MM.1S (cell line): ENCODE data around the gene CFAP99.

Experiments used
- DNase-seq: peaks from one replicate; pipeline ENCODE4 v3.0.0-alpha.2; 2015
- H2AFZ ChIP-seq: fragments of 300-600 bp; sonication (generic); 2 replicates; pipeline ENCODE4 v1.6.0; 2016; ENCODE audit warnings: antibody characterized with exemption, low read length
- H3F3A ChIP-seq: fragments of 300-600 bp; sonication (generic); 2 replicates; pipeline ENCODE4 v1.6.1; 2016; ENCODE audit warnings: mild to moderate bottlenecking, antibody characterized with exemption, low read length, moderate library complexity, mixed read lengths; ENCODE audit not compliant: insufficient read depth
- H3K27ac ChIP-seq: fragments of 300-600 bp; sonication (generic); 2 replicates; pipeline ENCODE4 v1.5.1; 2016; ENCODE audit warnings: mild to moderate bottlenecking, low read length
- H3K27me3 ChIP-seq: fragments of 300-600 bp; sonication (generic); replicated peaks from 2 replicates; pipeline ENCODE4 v1.6.0; 2016; ENCODE audit warnings: low read length; ENCODE audit not compliant: insufficient read depth
- H3K36me3 ChIP-seq: fragments of 300-600 bp; sonication (generic); replicated peaks from 2 replicates; pipeline ENCODE4 v1.6.1; 2016; ENCODE audit warnings: mild to moderate bottlenecking, low read length, mixed read lengths; ENCODE audit not compliant: insufficient read depth
- H3K4me1 ChIP-seq: fragments of 300-600 bp; sonication (generic); 2 replicates; pipeline ENCODE4 v1.6.1; 2016; ENCODE audit warnings: low read length, mixed read lengths
- H3K4me2 ChIP-seq: fragments of 300-600 bp; sonication (generic); 2 replicates; pipeline ENCODE4 v1.6.0; 2016; ENCODE audit warnings: low read depth, low read length
- H3K4me3 ChIP-seq: fragments of 300-600 bp; sonication (generic); 2 replicates; pipeline ENCODE4 v1.5.1; 2016; ENCODE audit warnings: low read length, mixed read lengths
- H3K79me2 ChIP-seq: fragments of 300-600 bp; sonication (generic); 2 replicates; pipeline ENCODE4 v1.6.1; 2016; ENCODE audit warnings: mixed run types, low read length, mixed read lengths
- H3K9ac ChIP-seq: fragments of 300-600 bp; sonication (generic); 2 replicates; pipeline ENCODE4 v1.6.1; 2016; ENCODE audit warnings: low read length, mixed read lengths
- H3K9me2 ChIP-seq: fragments of 300-600 bp; sonication (generic); replicated peaks from 2 replicates; pipeline ENCODE4 v1.6.1; 2016; ENCODE audit warnings: mild to moderate bottlenecking, low read length, mixed read lengths; ENCODE audit not compliant: insufficient read depth
- H3K9me3 ChIP-seq: fragments of 300-600 bp; sonication (generic); replicated peaks from 2 replicates; pipeline ENCODE4 v1.6.1; 2016; ENCODE audit warnings: mild to moderate bottlenecking, low read length, mixed read lengths; ENCODE audit not compliant: insufficient read depth
- H4K20me1 ChIP-seq: fragments of 300-600 bp; sonication (generic); 2 replicates; pipeline ENCODE4 v1.6.1; 2016; ENCODE audit warnings: mild to moderate bottlenecking, low read length, moderate library complexity, mixed read lengths; ENCODE audit not compliant: insufficient read depth
- EZH2 ChIP-seq: fragments of 300-600 bp; sonication (generic); optimal IDR thresholded peaks from 2 replicates; pipeline ENCODE3; 2017; ENCODE audit warnings: low read depth, mild to moderate bottlenecking, antibody characterized with exemption, low read length, mixed read lengths
- EZH2phosphoT487 ChIP-seq: fragments of 300-600 bp; sonication (generic); IDR thresholded peaks from 2 replicates; pipeline ENCODE4 v1.6.1; 2018; ENCODE audit warnings: antibody characterized with exemption, low read length
- TF ChIP-seq, protein P1 (sequence below): fragments of 300-600 bp; sonication (generic); IDR thresholded peaks from 2 replicates; pipeline ENCODE4 v1.5.1; 2016; ENCODE audit warnings: antibody characterized with exemption, low read length, mixed read lengths

CFAP99 gene

DNA sequence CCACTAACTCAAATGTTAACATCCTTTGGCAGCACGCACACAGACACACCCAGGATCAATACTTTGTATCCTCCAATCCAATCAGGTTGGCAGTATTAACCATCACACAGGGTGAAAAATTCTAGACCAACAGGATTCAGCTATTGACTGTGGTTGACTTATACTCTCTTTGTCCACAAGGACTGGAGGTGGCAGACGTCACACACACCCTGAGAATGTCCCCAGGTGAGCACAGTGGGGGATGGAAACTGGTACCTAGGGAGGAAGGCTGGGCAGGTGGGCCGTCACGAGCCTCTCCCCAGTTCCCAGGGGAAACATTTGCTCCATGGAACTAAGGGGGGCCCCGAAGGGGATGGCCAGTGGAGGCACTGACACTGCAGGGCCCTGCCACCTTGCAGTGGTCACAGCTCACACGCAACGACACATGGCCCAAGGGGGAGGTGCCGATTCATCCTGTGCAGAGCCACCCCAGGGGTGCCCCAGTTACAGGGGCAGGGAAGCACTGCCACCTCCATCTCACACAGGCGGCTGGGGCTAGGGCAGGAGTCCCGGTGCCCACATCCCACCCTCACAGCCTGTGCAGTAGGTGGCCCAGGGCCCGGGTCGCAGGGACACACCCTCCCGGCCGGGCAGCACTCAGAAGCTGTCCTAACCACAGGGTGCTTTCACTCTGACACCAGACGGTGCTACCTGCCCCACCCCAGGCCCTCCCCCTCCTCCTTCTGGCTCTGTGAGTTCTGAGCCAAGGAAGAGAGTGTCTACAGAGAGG is 17.7 kb upstream of the CFAP99 start:
- Histone ChIP-seq H3K4me3 (no peak overlapping the region), H3K9ac (no peak overlapping the region), H3K79me2 (peaks cover 29% of the 10 kb centered on the region), H3K4me1 (no peaks in the 10 kb centered on the region), H3K27me3 (no peaks in the 10 kb centered on the region), H3F3A (no peaks in the 10 kb centered on the region), H3K4me2 (no peak overlapping the region), H3K36me3 (no peaks in the 10 kb centered on the region), H3K9me2 (no peaks in the 10 kb centered on the region), H2AFZ (no peak overlapping the region), H3K27ac (no peak overlapping the region), H3K9me3 (no peaks in the 10 kb centered on the region), H4K20me1 (no peaks in the 10 kb centered on the region)
- no peak for DNase-seq
- TF ChIP-seq, protein P1, sequence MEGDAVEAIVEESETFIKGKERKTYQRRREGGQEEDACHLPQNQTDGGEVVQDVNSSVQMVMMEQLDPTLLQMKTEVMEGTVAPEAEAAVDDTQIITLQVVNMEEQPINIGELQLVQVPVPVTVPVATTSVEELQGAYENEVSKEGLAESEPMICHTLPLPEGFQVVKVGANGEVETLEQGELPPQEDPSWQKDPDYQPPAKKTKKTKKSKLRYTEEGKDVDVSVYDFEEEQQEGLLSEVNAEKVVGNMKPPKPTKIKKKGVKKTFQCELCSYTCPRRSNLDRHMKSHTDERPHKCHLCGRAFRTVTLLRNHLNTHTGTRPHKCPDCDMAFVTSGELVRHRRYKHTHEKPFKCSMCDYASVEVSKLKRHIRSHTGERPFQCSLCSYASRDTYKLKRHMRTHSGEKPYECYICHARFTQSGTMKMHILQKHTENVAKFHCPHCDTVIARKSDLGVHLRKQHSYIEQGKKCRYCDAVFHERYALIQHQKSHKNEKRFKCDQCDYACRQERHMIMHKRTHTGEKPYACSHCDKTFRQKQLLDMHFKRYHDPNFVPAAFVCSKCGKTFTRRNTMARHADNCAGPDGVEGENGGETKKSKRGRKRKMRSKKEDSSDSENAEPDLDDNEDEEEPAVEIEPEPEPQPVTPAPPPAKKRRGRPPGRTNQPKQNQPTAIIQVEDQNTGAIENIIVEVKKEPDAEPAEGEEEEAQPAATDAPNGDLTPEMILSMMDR, result no peak
- TF ChIP-seq EZH2, result no peak
- no peak for TF ChIP-seq EZH2phosphoT487

DNA sequence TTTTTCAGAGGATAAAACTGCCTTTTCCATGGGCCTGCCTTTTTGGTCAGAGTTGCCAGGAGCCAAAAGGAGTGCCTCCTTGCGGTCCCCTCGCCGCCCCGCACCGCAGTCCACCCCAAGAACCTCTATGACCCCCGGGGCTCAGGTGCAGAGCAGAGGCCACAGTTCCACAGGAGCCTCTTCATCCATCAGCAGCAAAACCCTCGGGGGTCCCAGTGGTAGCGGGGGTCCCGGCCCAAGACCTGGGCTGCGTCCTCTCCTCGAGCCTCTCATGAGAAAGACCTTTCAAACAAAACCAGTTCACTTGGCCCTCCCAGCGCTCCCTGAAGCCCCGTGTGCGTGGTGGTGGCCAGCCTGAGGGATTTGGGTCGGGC is 17.2 kb upstream of the CFAP99 start:
- Histone ChIP-seq H3K4me2 (no peak overlapping the region), H3K9me2 (no peaks in the 10 kb centered on the region), H3K9me3 (no peaks in the 10 kb centered on the region), H3K9ac (no peak overlapping the region), H3K79me2 (peaks cover 29% of the 10 kb centered on the region), H3K4me1 (no peaks in the 10 kb centered on the region), H3K27ac (no peak overlapping the region), H3K36me3 (no peaks in the 10 kb centered on the region), H3F3A (no peaks in the 10 kb centered on the region), H3K4me3 (no peak overlapping the region), H3K27me3 (no peaks in the 10 kb centered on the region), H2AFZ (no peak overlapping the region), H4K20me1 (no peaks in the 10 kb centered on the region)
- TF ChIP-seq, protein P1, result no peak
- no peak for TF ChIP-seq EZH2phosphoT487
- TF ChIP-seq EZH2, result no peak
- DNase-seq, result no peak

DNA sequence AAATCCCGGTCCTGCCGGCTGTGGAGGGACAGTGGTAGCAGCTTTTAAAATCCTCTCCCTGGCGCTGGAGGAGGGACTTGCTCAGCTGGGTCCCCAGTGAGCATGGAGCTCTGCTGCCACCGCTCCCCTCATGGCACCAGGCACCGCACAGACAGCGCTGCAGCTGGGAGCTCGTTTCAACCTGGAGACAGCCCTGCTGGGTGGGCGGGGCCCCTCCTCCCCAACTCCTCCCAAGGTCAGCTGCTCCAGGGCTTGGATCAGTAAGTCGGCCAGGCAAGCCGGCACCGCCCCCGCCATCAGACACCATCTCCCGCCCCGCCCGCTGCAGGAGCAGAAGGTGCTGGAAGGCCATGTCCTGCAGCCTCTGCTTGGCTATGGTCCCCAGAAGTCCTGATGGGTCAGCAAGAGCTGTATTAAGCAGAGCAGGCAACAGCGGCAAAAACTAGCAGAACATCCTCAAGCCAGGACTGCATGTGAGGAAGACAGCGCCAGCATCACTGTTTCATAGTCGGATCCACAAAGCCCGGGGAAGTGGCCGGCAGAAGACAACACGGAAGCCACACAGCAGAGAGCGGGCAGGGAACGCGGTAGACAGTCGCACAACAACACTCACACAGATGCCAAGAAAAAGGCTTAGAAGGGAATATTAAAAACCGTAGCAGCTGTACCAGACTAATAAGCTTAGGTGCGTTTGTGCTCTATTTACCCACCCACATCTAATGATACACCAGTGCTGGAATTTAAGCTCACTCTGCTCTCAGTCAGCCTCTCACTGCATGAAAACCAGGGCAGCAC is 16.5 kb upstream of the CFAP99 start:
- no peak for DNase-seq

More for the DNA sequence above, 16.5 kb upstream of the CFAP99 start:
- Histone ChIP-seq H3K79me2 (peaks cover 29% of the 10 kb centered on the region), H4K20me1 (no peaks in the 10 kb centered on the region), H3K9me2 (no peaks in the 10 kb centered on the region), H3K9me3 (no peaks in the 10 kb centered on the region), H3K36me3 (no peaks in the 10 kb centered on the region), H3F3A (no peaks in the 10 kb centered on the region), H3K4me2 (no peak overlapping the region), H3K9ac (no peak overlapping the region), H2AFZ (no peak overlapping the region), H3K4me1 (no peaks in the 10 kb centered on the region), H3K27ac (no peak overlapping the region), H3K4me3 (no peak overlapping the region), H3K27me3 (no peaks in the 10 kb centered on the region)
- TF ChIP-seq EZH2 (no peak), EZH2phosphoT487 (no peak)
- TF ChIP-seq, protein P1, result no peak
